HG02870 (cell line): ENCODE results near the gene PRDM7.
"Not testable (repeated sequence)": the region's sequence is repeated elsewhere in the genome, so short reads cannot be mapped to it uniquely, and the experiment has no call there.

Experiments used
- ATAC-seq: cut with Tn5 transposase; IDR thresholded peaks from one replicate; pipeline ENCODE4 v1.9.1; 2021; ENCODE audit warnings: mild to moderate bottlenecking, moderate library complexity; ENCODE audit not compliant: unreplicated experiment

The PRDM7 gene

GRCh38 chr16:90016339-90016950, 60.7 kb downstream of the PRDM7 start:
- ATAC-seq, result no peak

DNA sequence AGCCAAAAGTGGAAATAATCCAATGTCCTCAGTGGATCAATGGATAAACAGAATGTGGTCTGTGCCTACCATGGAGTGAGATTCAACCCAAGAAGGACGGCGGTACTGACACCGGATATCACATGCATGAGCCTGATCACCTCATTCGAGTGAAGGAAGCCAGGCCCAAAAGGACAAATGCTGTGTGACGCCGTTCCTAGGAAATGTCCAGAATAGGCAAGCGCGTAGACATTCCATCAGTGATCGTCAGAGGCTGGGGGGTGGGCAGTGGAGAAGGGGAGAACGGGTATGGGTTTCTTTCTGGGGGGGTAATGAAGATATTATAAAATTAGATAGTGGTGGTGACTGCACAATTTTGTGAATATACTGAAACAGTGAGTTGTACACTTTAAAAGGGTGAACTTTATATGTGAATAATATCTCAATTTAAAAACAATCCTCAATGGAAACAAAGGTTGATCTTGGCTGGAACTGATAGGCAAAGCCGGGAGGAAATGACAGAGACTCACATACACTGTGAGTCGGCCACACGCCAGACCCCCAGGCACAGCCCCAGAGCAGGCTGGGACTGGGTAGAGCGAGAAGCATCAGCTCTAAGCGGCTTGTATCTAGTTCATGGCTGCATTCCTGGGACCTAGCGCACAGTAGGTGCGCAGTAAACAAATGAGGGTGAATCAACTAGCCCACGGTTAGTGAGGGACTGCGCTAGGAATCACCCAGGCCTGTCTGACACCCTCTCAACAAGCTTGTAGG, 61.4 kb downstream of the PRDM7 start:
- ATAC-seq, result no peak

- ATAC-seq, result no peak
Observed at GRCh38 chr16:90012991-90013745, 64.0 kb downstream of the PRDM7 start.

GRCh38 chr16:90011908-90012501, 65.1 kb downstream of the PRDM7 start:
- no peak for ATAC-seq

GRCh38 chr16:90011508-90011819, 65.7 kb downstream of the PRDM7 start:
- no peak for ATAC-seq

- no peak for ATAC-seq
Observed at GRCh38 chr16:90010676-90011507, 66.2 kb downstream of the PRDM7 start.

- no peak for ATAC-seq
Observed at GRCh38 chr16:90009172-90009899, 67.8 kb downstream of the PRDM7 start.

DNA sequence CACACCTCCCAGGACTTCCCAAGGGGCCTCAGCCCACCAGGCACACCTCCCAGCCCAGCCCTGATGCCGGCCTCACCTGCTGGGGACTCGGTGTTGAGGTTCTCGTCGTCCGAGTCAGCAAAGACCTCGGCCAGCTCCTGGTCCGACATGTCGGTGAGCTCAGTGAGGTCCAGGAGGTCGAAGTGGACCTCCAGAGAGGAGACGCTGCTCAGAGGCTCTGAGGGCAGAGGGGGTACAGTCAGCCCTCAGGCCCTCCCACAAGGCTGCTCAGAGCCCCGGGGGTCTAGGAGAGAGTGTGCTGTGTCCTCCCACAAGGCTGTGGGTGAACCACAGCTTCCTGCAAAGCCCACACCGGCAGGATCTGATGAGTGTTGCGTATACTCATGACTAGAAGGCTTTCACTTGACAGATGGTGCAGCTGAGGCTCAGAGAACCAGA, 68.4 kb downstream of the PRDM7 start:
- ATAC-seq, result no peak

GRCh38 chr16:90007635-90008234, 69.4 kb downstream of the PRDM7 start:
- ATAC-seq, result not testable (repeated sequence)

- no peak for ATAC-seq
Observed at GRCh38 chr16:90007015-90007414, 70.1 kb downstream of the PRDM7 start.
